ENCODE data around the gene PHAF1.

Gene PHAF1

GRCh38 chr16:67183627-67184452 lies 74.1 kb downstream of the PHAF1 start, which contains the start of gene MATCAP1:
Gene MATCAP1 (minus strand): TSS chr16:67183963. CDS start chr16:67180610, 3,353 bp downstream.
- peak; percentile 97 for DNase-seq

GRCh38 chr16:67184453-67184994 lies 74.8 kb downstream of the PHAF1 start:
- DNase-seq, result no peak

GRCh38 chr16:67184995-67185650 lies 75.4 kb downstream of the PHAF1 start:
- peak; percentile 70 for DNase-seq

GRCh38 chr16:67185651-67186134 lies 76.0 kb downstream of the PHAF1 start:
- no peak for DNase-seq

- no peak for DNase-seq
Observed at GRCh38 chr16:67186550-67186950, 76.8 kb downstream of the PHAF1 start.

- no peak for DNase-seq
Observed at GRCh38 chr16:67187175-67187890, 77.6 kb downstream of the PHAF1 start.

- DNase-seq, result no peak
Observed at GRCh38 chr16:67188323-67188722, 78.6 kb downstream of the PHAF1 start.

- DNase-seq, result no peak
Observed at GRCh38 chr16:67188798-67189197, 79.1 kb downstream of the PHAF1 start.

- no peak for DNase-seq
Observed at GRCh38 chr16:67190041-67190440, 80.3 kb downstream of the PHAF1 start, which contains the start of gene EXOC3L1. Gene EXOC3L1 (minus strand): TSS chr16:67190136. CDS start chr16:67189676, 460 bp downstream.

GRCh38 chr16:67190448-67191399 lies 81.0 kb downstream of the PHAF1 start:
- no peak for DNase-seq

GRCh38 chr16:67191411-67191994 lies 81.8 kb downstream of the PHAF1 start:
- no peak for DNase-seq

- peak; percentile 82 for DNase-seq
Observed at GRCh38 chr16:67191995-67192681, 82.4 kb downstream of the PHAF1 start, which contains the start of gene E2F4. Gene E2F4 (plus strand): TSS chr16:67192155. CDS start chr16:67192228, 73 bp downstream.

- DNase-seq, result peak; percentile 34
Observed at GRCh38 chr16:67192781-67193361, 83.1 kb downstream of the PHAF1 start.

- DNase-seq, result no peak
Observed at GRCh38 chr16:67193536-67193935, 83.8 kb downstream of the PHAF1 start.

- no peak for DNase-seq
Observed at GRCh38 chr16:67194260-67194659, 84.5 kb downstream of the PHAF1 start.

GRCh38 chr16:67195676-67196075 lies 85.9 kb downstream of the PHAF1 start:
- DNase-seq, result no peak

GRCh38 chr16:67196881-67197280 lies 87.1 kb downstream of the PHAF1 start:
- no peak for DNase-seq

- no peak for DNase-seq
Observed at GRCh38 chr16:67197704-67198103, 88.0 kb downstream of the PHAF1 start.

Measured in central memory CD4-positive, alpha-beta T cell (primary cell).